Middle frontal gyrus (tissue), 1 donor: ENCODE measurements around the gene PRAMEF6.
"Not testable (repeated sequence)": the region's sequence is repeated elsewhere in the genome, so short reads cannot be mapped to it uniquely, and the experiment has no call there.

Source experiments
- DNase-seq: peaks from one replicate; pipeline ENCODE4 v3.0.0-alpha.2; 2015; ENCODE audit warnings: low spot score; ENCODE audit errors: extremely low spot score

The PRAMEF6 gene

DNA sequence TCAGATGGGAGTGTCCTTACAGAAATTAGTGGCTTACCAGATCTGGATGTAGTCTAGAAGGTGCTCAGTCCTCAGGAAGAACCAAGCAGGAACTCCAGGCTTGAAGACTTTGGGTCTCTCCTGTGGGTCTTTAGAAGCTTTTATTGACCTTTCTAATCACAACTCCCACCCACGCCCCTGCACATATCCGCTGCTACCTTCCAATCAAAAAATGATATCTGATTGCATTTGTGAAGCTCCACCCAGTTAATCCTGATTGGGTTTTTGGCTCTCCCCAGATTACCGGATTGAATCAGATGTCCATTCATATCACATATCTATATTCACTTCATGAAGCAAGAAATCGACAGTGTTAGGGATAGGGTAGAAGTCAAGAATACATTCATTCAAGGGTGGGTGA is at the start of gene PRAMEF6:
Gene PRAMEF6, minus strand, starts transcription at position 101 of the 400 bp plus-strand sequence. CDS start 5,062 bp downstream, outside the sequence.
- not testable (repeated sequence) for DNase-seq

DNA sequence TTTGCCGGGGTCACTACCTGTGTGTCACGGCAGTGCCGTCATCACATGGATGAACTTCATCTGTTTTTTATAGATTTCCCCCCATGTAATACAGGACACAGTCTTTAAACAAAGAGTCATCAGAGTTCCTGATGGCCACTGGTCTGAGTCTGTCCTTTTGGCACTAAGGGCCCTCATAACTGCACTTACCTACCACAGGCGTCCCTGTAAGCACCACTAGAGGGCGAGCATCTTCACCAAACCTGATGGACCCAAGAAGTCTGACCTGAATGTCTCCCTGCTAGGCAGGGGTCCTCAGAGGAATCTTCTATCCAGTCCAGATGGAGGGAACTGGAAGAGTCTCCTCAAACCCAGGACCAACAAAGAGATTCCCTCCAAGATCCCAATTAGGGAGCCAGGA is 23.0 kb downstream of the PRAMEF6 start:
- DNase-seq: not testable (repeated sequence)

DNA sequence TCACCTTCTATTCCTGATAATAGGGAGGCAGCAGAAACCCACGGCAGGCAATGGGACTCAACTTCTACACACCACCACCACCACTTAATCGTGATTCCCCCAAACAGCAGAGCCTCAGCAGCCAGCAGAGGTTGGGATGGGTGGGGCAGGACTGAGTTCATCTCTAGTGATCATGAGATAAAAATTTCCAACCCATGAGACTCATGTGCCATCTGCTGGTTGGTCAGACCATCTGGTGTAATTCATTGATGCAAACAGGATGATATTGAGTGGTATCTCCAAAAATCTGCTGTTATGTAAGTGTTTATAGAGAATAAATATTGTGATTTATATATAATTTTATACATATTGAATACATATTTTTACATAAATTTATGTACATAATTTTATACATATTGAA is 25.6 kb downstream of the PRAMEF6 start:
- DNase-seq: not testable (repeated sequence)

- not testable (repeated sequence) for DNase-seq
These were observed 31.1 kb downstream of the PRAMEF6 start, which contains the start of gene PRAMEF7 for GRCh38 chr1:12916310-12916709. Gene PRAMEF7, plus strand, starts transcription at chr1:12916610. Its CDS starts 1,083 bp downstream, at chr1:12917693.

GRCh38 chr1:12903793-12904572 is 43.4 kb downstream of the PRAMEF6 start:
- not testable (repeated sequence) for DNase-seq

- DNase-seq: not testable (repeated sequence)
These were observed 48.2 kb downstream of the PRAMEF6 start for GRCh38 chr1:12899186-12899585.

DNA sequence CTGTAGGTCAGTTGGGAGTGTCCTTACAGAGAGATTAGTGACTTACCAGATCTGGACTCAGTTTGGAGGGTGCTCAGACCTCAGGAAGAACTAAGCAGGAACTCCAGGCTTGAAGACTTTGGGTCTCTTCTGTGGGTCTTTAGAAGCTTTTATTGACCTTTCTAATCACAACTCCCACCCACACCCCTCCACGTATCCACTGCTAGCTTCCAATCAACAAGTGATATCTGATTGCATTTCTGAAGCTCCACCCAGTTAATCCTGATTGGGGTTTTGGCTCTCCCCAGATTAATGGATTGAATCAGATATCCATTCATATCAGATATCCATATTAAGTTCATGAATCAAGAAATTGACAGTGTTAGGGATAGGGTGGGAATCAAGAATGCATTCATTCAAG is 49.2 kb downstream of the PRAMEF6 start, which contains the start of gene PRAMEF10:
Gene PRAMEF10, minus strand, starts transcription at position 101 of the 400 bp plus-strand sequence. CDS start 2,423 bp downstream, outside the sequence.
- DNase-seq: not testable (repeated sequence)
